Hematopoietic multipotent progenitor cell treated with erythropoietin and hydrocortisone succinate and interleukin-3 and kit ligand, for 8 days (in vitro differentiated cells): Measurements from ENCODE around the gene CNNM1.

Source experiments
- DNase-seq: peaks from one replicate; pipeline ENCODE4 v3.0.0-alpha.2; 2015

Gene CNNM1

GRCh38 chr10:99337901-99338300 lies 8.7 kb downstream of the CNNM1 start:
- no peak for DNase-seq

- no peak for DNase-seq
Observed at GRCh38 chr10:99339077-99339476, 9.9 kb downstream of the CNNM1 start.

- no peak for DNase-seq
Observed at GRCh38 chr10:99339563-99340047, 10.4 kb downstream of the CNNM1 start.

- DNase-seq: no peak
Observed at GRCh38 chr10:99340650-99341049, 11.5 kb downstream of the CNNM1 start.

GRCh38 chr10:99341248-99341647 lies 12.1 kb downstream of the CNNM1 start:
- DNase-seq: no peak

- no peak for DNase-seq
Observed at GRCh38 chr10:99341860-99342490, 12.8 kb downstream of the CNNM1 start.

- DNase-seq: no peak
Observed at GRCh38 chr10:99343262-99343661, 14.1 kb downstream of the CNNM1 start.

- no peak for DNase-seq
Observed at GRCh38 chr10:99344715-99345114, 15.6 kb downstream of the CNNM1 start.

GRCh38 chr10:99345350-99345749 lies 16.2 kb downstream of the CNNM1 start:
- no peak for DNase-seq

- DNase-seq: no peak
Observed at GRCh38 chr10:99346247-99346646, 17.1 kb downstream of the CNNM1 start.

GRCh38 chr10:99347672-99348071 lies 18.5 kb downstream of the CNNM1 start:
- no peak for DNase-seq

- no peak for DNase-seq
Observed at GRCh38 chr10:99353182-99353581, 24.0 kb downstream of the CNNM1 start.

GRCh38 chr10:99357691-99358090 lies 28.5 kb downstream of the CNNM1 start:
- no peak for DNase-seq

GRCh38 chr10:99358101-99358500 lies 28.9 kb downstream of the CNNM1 start:
- no peak for DNase-seq

- no peak for DNase-seq
Observed at GRCh38 chr10:99360934-99361333, 31.8 kb downstream of the CNNM1 start.

- no peak for DNase-seq
Observed at GRCh38 chr10:99364125-99364524, 35.0 kb downstream of the CNNM1 start.

GRCh38 chr10:99365311-99365710 lies 36.2 kb downstream of the CNNM1 start:
- no peak for DNase-seq

GRCh38 chr10:99365736-99366135 lies 36.6 kb downstream of the CNNM1 start:
- DNase-seq: no peak

- DNase-seq: no peak
Observed at GRCh38 chr10:99366666-99367065, 37.5 kb downstream of the CNNM1 start.

GRCh38 chr10:99368646-99369045 lies 39.5 kb downstream of the CNNM1 start:
- DNase-seq: no peak

- DNase-seq: no peak
Observed at GRCh38 chr10:99369126-99369525, 40.0 kb downstream of the CNNM1 start.

- DNase-seq: no peak
Observed at GRCh38 chr10:99369551-99369950, 40.4 kb downstream of the CNNM1 start.

- DNase-seq: peak; percentile 20
Observed at GRCh38 chr10:99370993-99371392, 41.8 kb downstream of the CNNM1 start.

- no peak for DNase-seq
Observed at GRCh38 chr10:99372546-99373271, 43.6 kb downstream of the CNNM1 start.

- DNase-seq: no peak
Observed at GRCh38 chr10:99374526-99374925, 45.4 kb downstream of the CNNM1 start.
